Stimulated activated effector memory CD8-positive, alpha-beta T cell treated with anti-CD3 and anti-CD28 coated beads, Interleukin-12 subunit alpha, Interleukin-12 subunit beta, amount 100 ng/mL, for 72 hours (primary cell): Measurements from ENCODE around the gene TK1.
"Not testable (repeated sequence)": the region's sequence is repeated elsewhere in the genome, so short reads cannot be mapped to it uniquely, and the experiment has no call there.

Source experiments
- ATAC-seq: fragments of 150-1000 bp; cut with Tn5 transposase; 2 replicates; pipeline ENCODE4 v1.10.0; 2021
- DNase-seq, 2 donors: peaks; one replicate each; pipeline ENCODE4 v3.0.0; 2021 to 2022; ENCODE audit warnings: low spot score in 2 of 2
- H3K27ac Mint-ChIP-seq: one replicate; pipeline ENCODE4 v1.8.0; 2022; ENCODE audit warnings: mild to moderate bottlenecking, mixed read lengths
- H3K36me3 Mint-ChIP-seq: one replicate; pipeline ENCODE4 v1.8.0; 2022; ENCODE audit warnings: mild to moderate bottlenecking, mixed read lengths
- H3K4me1 Mint-ChIP-seq: one replicate; pipeline ENCODE4 v1.8.0; 2022; ENCODE audit warnings: mixed read lengths
- H3K4me3 Mint-ChIP-seq: one replicate; pipeline ENCODE4 v1.8.0; 2022; ENCODE audit warnings: mild to moderate bottlenecking, mixed read lengths
- H3K9me3 Mint-ChIP-seq: one replicate; pipeline ENCODE4 v1.8.0; 2022; ENCODE audit warnings: mixed read lengths

The TK1 gene

GRCh38 chr17:78173097-78173715 lies 13.6 kb downstream of the TK1 start:
- Mint-ChIP-seq H3K9me3 (no peaks in the 10 kb centered on the region), H3K27ac (peak overlapping the region; percentile 94), H3K36me3 (peaks cover 92% of the 10 kb centered on the region), H3K4me1 (peaks cover 61% of the 10 kb centered on the region), H3K4me3 (peak overlapping the region; percentile 69)
- DNase-seq (no peak), ATAC-seq (peak; percentile 53)

- Mint-ChIP-seq H3K9me3 (no peaks in the 10 kb centered on the region), H3K27ac (peak overlapping the region; percentile 94), H3K4me3 (peak overlapping the region; percentile 69), H3K36me3 (peaks cover 85% of the 10 kb centered on the region), H3K4me1 (peaks cover 66% of the 10 kb centered on the region)
- DNase-seq (no peak), ATAC-seq (no peak)
Observed at GRCh38 chr17:78172249-78173051, 14.4 kb downstream of the TK1 start.

GRCh38 chr17:78171591-78172248 lies 15.1 kb downstream of the TK1 start:
- Mint-ChIP-seq H3K27ac (peak overlapping the region; percentile 94), H3K36me3 (peaks cover 79% of the 10 kb centered on the region), H3K4me1 (peaks cover 61% of the 10 kb centered on the region), H3K4me3 (peak overlapping the region; percentile 69)
- not testable (repeated sequence) for ATAC-seq, DNase-seq, H3K9me3 Mint-ChIP-seq

- no peak for DNase-seq
- peak overlapping the region; percentile 94 for H3K27ac Mint-ChIP-seq
- peak overlapping the region; percentile 69 for H3K4me3 Mint-ChIP-seq
- no peaks in the 10 kb centered on the region for H3K9me3 Mint-ChIP-seq
- peaks cover 57% of the 10 kb centered on the region for H3K4me1 Mint-ChIP-seq
- H3K36me3 Mint-ChIP-seq, result peaks cover 72% of the 10 kb centered on the region
- no peak for ATAC-seq
Observed at GRCh38 chr17:78170692-78171590, 15.9 kb downstream of the TK1 start.

GRCh38 chr17:78168903-78169793 lies 17.7 kb downstream of the TK1 start:
- H3K4me3 Mint-ChIP-seq, result peak overlapping the region; percentile 69
- peaks cover 57% of the 10 kb centered on the region for H3K36me3 Mint-ChIP-seq
- H3K4me1 Mint-ChIP-seq, result peaks cover 53% of the 10 kb centered on the region
- ATAC-seq (peak; percentile 55), DNase-seq (peak in 1 of 2 donors; percentile 70)
- H3K9me3 Mint-ChIP-seq, result no peaks in the 10 kb centered on the region
- H3K27ac Mint-ChIP-seq, result peak overlapping the region; percentile 94

- Mint-ChIP-seq H3K4me3 (peak within 1 kb of the TSS; percentile 69), H3K36me3 (peaks cover 49% of the 10 kb centered on the region), H3K27ac (peak within 1 kb of the TSS; percentile 94), H3K9me3 (no peaks in the 10 kb centered on the region), H3K4me1 (peaks cover 45% of the 10 kb centered on the region)
- DNase-seq, result peak; percentile 89
- peak; percentile 89 for ATAC-seq
Observed at GRCh38 chr17:78168242-78168902, 18.5 kb downstream of the TK1 start, which contains the start of gene SYNGR2. SYNGR2 (plus strand) TSS chr17:78168581; CDS start chr17:78168617, 36 bp downstream.

GRCh38 chr17:78166416-78166815 lies 20.4 kb downstream of the TK1 start:
- peaks cover 25% of the 10 kb centered on the region for H3K4me1 Mint-ChIP-seq
- no peak overlapping the region for H3K27ac Mint-ChIP-seq
- no peaks in the 10 kb centered on the region for H3K9me3 Mint-ChIP-seq
- peaks cover 30% of the 10 kb centered on the region for H3K36me3 Mint-ChIP-seq
- no peak overlapping the region for H3K4me3 Mint-ChIP-seq
- ATAC-seq (no peak), DNase-seq (no peak)

GRCh38 chr17:78164748-78165607 lies 21.9 kb downstream of the TK1 start:
- ATAC-seq, result no peak
- no peak for DNase-seq
- Mint-ChIP-seq H3K27ac (no peak overlapping the region), H3K36me3 (peaks cover 18% of the 10 kb centered on the region), H3K4me3 (no peak overlapping the region), H3K4me1 (peaks cover 14% of the 10 kb centered on the region), H3K9me3 (no peaks in the 10 kb centered on the region)

GRCh38 chr17:78163881-78164747 lies 22.7 kb downstream of the TK1 start:
- no peak for ATAC-seq

GRCh38 chr17:78159575-78160158 lies 27.2 kb downstream of the TK1 start:
- no peaks in the 10 kb centered on the region for H3K9me3 Mint-ChIP-seq
- ATAC-seq, result peak; percentile 75
- DNase-seq, result no peak
- no peak overlapping the region for H3K4me3 Mint-ChIP-seq
- H3K27ac Mint-ChIP-seq, result peak overlapping the region; percentile 87
- peaks cover 6% of the 10 kb centered on the region for H3K36me3 Mint-ChIP-seq
- peaks cover 8% of the 10 kb centered on the region for H3K4me1 Mint-ChIP-seq

More at GRCh38 chr17:78163881-78164747, 22.7 kb downstream of the TK1 start:
- Mint-ChIP-seq H3K36me3 (peaks cover 13% of the 10 kb centered on the region), H3K9me3 (no peaks in the 10 kb centered on the region), H3K27ac (no peak overlapping the region), H3K4me1 (peaks cover 13% of the 10 kb centered on the region), H3K4me3 (no peak overlapping the region)
- DNase-seq, result no peak

- H3K4me1 Mint-ChIP-seq, result peaks cover 8% of the 10 kb centered on the region
- H3K4me3 Mint-ChIP-seq, result peak overlapping the region; percentile 34
- H3K27ac Mint-ChIP-seq, result peak overlapping the region; percentile 69
- ATAC-seq, result peak; percentile 93
- peaks cover 5% of the 10 kb centered on the region for H3K36me3 Mint-ChIP-seq
- no peaks in the 10 kb centered on the region for H3K9me3 Mint-ChIP-seq
- no peak for DNase-seq
Observed at GRCh38 chr17:78154903-78155811, 31.7 kb downstream of the TK1 start.
